Measurements from ENCODE around the gene UBAP1L. TPM values are rescaled to one million over a fixed set of nuclear protein-coding genes. Genes with fewer than 3 reads are reported as not detected.

The UBAP1L gene
- total RNA-seq, 1 experiment from 2014 or later, result 2.5 TPM

DNA sequence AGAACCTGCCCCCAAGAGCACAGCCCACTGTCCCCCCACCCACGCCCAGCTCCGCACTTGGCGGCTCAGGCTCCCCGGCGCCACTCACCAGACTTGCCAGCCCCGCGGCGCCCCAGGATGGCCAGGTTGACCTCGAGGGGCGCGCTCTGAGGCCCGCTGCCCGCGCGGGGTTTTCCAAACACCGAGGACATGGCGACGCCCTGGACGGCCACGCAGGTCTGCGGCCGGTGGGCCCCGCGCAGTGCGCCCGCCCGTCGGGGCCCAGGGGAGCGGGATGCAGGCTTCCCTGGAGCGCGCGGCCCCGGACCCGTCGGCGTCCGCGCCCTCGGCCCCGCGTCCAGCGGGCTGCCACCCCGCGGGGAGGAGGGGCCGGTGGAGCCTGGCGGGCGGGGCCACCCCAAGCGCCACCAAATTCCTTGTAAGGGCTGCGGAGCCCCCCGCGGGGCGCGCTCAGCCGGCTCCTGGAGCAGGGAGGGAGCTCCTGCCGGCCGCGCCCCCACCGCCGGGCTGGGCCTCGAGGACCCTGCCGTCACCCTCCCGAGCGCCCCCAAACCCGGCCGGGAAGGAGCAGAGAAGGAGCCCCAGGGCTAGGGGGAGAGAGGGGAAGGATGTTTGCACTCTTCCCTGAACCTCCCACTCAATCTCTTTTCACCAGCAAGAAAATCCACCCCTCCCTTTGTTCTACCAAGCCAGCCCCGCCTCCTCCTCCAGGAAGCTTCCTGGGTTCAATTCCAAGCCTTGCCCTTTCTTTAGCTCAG lies 47.2 kb downstream of the UBAP1L start, which contains the start of gene RASL12:
RASL12 (minus strand) TSS at position 347 of the 758 bp plus-strand sequence; CDS start at position 191, 156 bp downstream.
- no TSS peak for BruUV-seq (replicated peaks)
- CTCF ChIA-PET, result interaction anchor here (0.6 kb wide), 1 partner anchor 12 kb away, joined by 3 read pairs; no protein-coding TSS in a partner anchor
- intact Hi-C loops (cut with micrococcal nuclease; ENCODE audit: unreplicated experiment), result no loop called here

GRCh38 chr15:65067317-65067644 lies 47.7 kb downstream of the UBAP1L start:
- intact Hi-C loops (cut with micrococcal nuclease; ENCODE audit: unreplicated experiment), result no loop called here
- TF ChIP-seq EZH2 (IDR thresholded peaks at IDR 0.05; ENCODE audit: low read depth), result no peak
- TF ChIP-seq CTCF (conservative IDR thresholded peaks at IDR 0.05), result no peak
- Histone ChIP-seq H3K27me3 (ENCODE audit: insufficient read depth, low read depth) (no peaks in the 10 kb centered on the region; the same call in 1 of the 2 replicates), H3K4me3 (no peak overlapping the region), H3F3A (ENCODE audit: insufficient read depth, low read depth) (no peaks in the 10 kb centered on the region), H2AFZ (no peak overlapping the region), H3K79me2 (ENCODE audit: low read depth) (no peaks in the 10 kb centered on the region), H3K4me1 (replicated peaks; ENCODE audit: insufficient read depth) (no peaks in the 10 kb centered on the region), H3K9me3 (ENCODE audit: insufficient read depth, low read depth) (no peaks in the 10 kb centered on the region), H3K27ac (no peak overlapping the region), H3K9me2 (ENCODE audit: insufficient read depth) (no peaks in the 10 kb centered on the region), H3K4me2 (no peak overlapping the region), H4K20me1 (ENCODE audit: insufficient read depth) (no peaks in the 10 kb centered on the region), H3K36me3 (ENCODE audit: low read depth) (no peaks in the 10 kb centered on the region)
- POLR2A ChIA-PET (ENCODE audit: unreplicated experiment), result no interaction called here
- no peak for DNase-seq
- CTCF ChIA-PET, result no interaction called here
- no TSS peak for BruUV-seq (replicated peaks)

More for the DNA sequence above, 47.2 kb downstream of the UBAP1L start, which contains the start of gene RASL12:
- Histone ChIP-seq H2AFZ (no peak within 1 kb of the TSS), H3K9me3 (ENCODE audit: insufficient read depth, low read depth) (no peaks in the 10 kb centered on the region), H3F3A (ENCODE audit: insufficient read depth, low read depth) (no peaks in the 10 kb centered on the region), H3K9me2 (ENCODE audit: insufficient read depth) (no peaks in the 10 kb centered on the region), H3K36me3 (ENCODE audit: low read depth) (no peaks in the 10 kb centered on the region), H3K79me2 (ENCODE audit: low read depth) (no peaks in the 10 kb centered on the region), H4K20me1 (ENCODE audit: insufficient read depth) (no peaks in the 10 kb centered on the region), H3K4me3 (no peak within 1 kb of the TSS), H3K4me2 (no peak within 1 kb of the TSS), H3K27ac (no peak within 1 kb of the TSS), H3K27me3 (ENCODE audit: insufficient read depth, low read depth) (no peaks in the 10 kb centered on the region; the same call in 1 of the 2 replicates), H3K4me1 (replicated peaks; ENCODE audit: insufficient read depth) (no peaks in the 10 kb centered on the region)
- TF ChIP-seq CTCF (conservative IDR thresholded peaks at IDR 0.05) (no peak), EZH2 (IDR thresholded peaks at IDR 0.05; ENCODE audit: low read depth) (no peak)
- DNase-seq, result no peak
- POLR2A ChIA-PET (ENCODE audit: unreplicated experiment), result interaction anchor here (0.6 kb wide), 1 partner anchor 20 kb away, joined by 7 read pairs; no protein-coding TSS in a partner anchor

GRCh38 chr15:65066635-65067316 lies 48.2 kb downstream of the UBAP1L start:
- H3K27me3 ChIP-seq (ENCODE audit: insufficient read depth, low read depth), result no peaks in the 10 kb centered on the region; the same call in 1 of the 2 replicates
- POLR2A ChIA-PET (ENCODE audit: unreplicated experiment), result interaction anchor here (0.7 kb wide), 1 partner anchor 53 kb away, joined by 17 read pairs; no protein-coding TSS in a partner anchor

More at GRCh38 chr15:65066635-65067316, 48.2 kb downstream of the UBAP1L start:
- Histone ChIP-seq H3K9me3 (ENCODE audit: insufficient read depth, low read depth) (no peaks in the 10 kb centered on the region), H3K27ac (no peak overlapping the region), H3K4me1 (replicated peaks; ENCODE audit: insufficient read depth) (no peaks in the 10 kb centered on the region), H4K20me1 (ENCODE audit: insufficient read depth) (no peaks in the 10 kb centered on the region), H3K4me3 (no peak overlapping the region), H3K4me2 (no peak overlapping the region), H3K36me3 (ENCODE audit: low read depth) (no peaks in the 10 kb centered on the region), H3K9me2 (ENCODE audit: insufficient read depth) (no peaks in the 10 kb centered on the region), H2AFZ (no peak overlapping the region), H3K79me2 (ENCODE audit: low read depth) (no peaks in the 10 kb centered on the region), H3F3A (ENCODE audit: insufficient read depth, low read depth) (no peaks in the 10 kb centered on the region)
- TF ChIP-seq EZH2 (IDR thresholded peaks at IDR 0.05; ENCODE audit: low read depth) (no peak), CTCF (conservative IDR thresholded peaks at IDR 0.05) (no peak)
- intact Hi-C loops (cut with micrococcal nuclease; ENCODE audit: unreplicated experiment), result no loop called here
- no peak for DNase-seq
- BruUV-seq (replicated peaks), result no TSS peak
- CTCF ChIA-PET, result interaction anchor here (0.6 kb wide), 1 partner anchor 18 kb away, joined by 6 read pairs; no protein-coding TSS in a partner anchor
